ENCODE measurements around the gene PXMP2. TPM values are rescaled to one million over a fixed set of nuclear protein-coding genes. Genes with fewer than 3 reads are reported as not detected.

Gene PXMP2
- total and polyA plus RNA-seq, 2 of the 8 experiments (the other 6 are each of a cell fraction or from before 2014, with no cell fraction given), result 13.8 to 15.1 TPM

GRCh38 chr12:132673288-132674179, 13.9 kb upstream of the PXMP2 start:
- ChIA-PET POLR2A (ENCODE audit: partially characterized antibody) (no interaction called here), CTCF (ENCODE audit: partially characterized antibody) (no interaction called here)
- no peak overlapping the region for H2BK20ac ChIP-seq (ENCODE audit: low read length)
- no peak overlapping the region for H2AFZ ChIP-seq (ENCODE audit: low read length)
- H3K4me3 ChIP-seq (ENCODE audit: extremely low read depth in 1 of 4, insufficient read depth in 2 of 4, low read depth in 3 of 4, low read length in 4 of 4), result no peak overlapping the region
- H3K9me3 ChIP-seq (ENCODE audit: insufficient read depth in 2 of 2, low read depth in 1 of 2, low read length in 1 of 2), result no peaks in the 10 kb centered on the region
- no peak overlapping the region for H3K56ac ChIP-seq (replicated peaks; ENCODE audit: insufficient read length, low read depth, low read length)
- H3K79me2 ChIP-seq (ENCODE audit: control insufficient read depth in 1 of 2, insufficient read depth in 2 of 2, low read length in 2 of 2), result peaks cover 0 to 2% of the 10 kb centered on the region in 2 experiments; a peak in 1 of 4 replicates
- peaks cover 3 to 26% of the 10 kb centered on the region in 2 experiments for H4K20me1 ChIP-seq (replicated peaks in 1 of 2; ENCODE audit: control insufficient read depth in 1 of 2, insufficient read depth in 2 of 2, low read length in 2 of 2)
- H4K91ac ChIP-seq (replicated peaks; ENCODE audit: insufficient read length, low read length), result no peak overlapping the region
- no peak overlapping the region for H3K9ac ChIP-seq (replicated peaks in 1 of 4; ENCODE audit: extremely low read depth in 1 of 4, low read depth in 3 of 4, low read length in 3 of 4)
- no peak overlapping the region for H3K18ac ChIP-seq (ENCODE audit: extremely low read depth, low read length)
- H3K23ac ChIP-seq (ENCODE audit: insufficient read length), result no peak overlapping the region
- H4K5ac ChIP-seq (ENCODE audit: insufficient read length, low read depth, low read length), result no peak overlapping the region
- no peak overlapping the region for H2BK12ac ChIP-seq (ENCODE audit: low read depth, low read length)
- no peak overlapping the region for H3K14ac ChIP-seq (ENCODE audit: insufficient read length)
- no peak overlapping the region for H3K4ac ChIP-seq (replicated peaks; ENCODE audit: insufficient read length, low read depth, low read length)
- peaks cover 49 to 89% (median 67%) of the 10 kb centered on the region in 4 experiments for H3K36me3 ChIP-seq (ENCODE audit: control insufficient read depth in 2 of 4, insufficient read depth in 4 of 4, low read length in 3 of 4)
- H3K4me2 ChIP-seq (ENCODE audit: insufficient read depth in 1 of 2, low read depth in 2 of 2, low read length in 2 of 2), result no peak overlapping the region
- H4K8ac ChIP-seq (ENCODE audit: extremely low read depth, insufficient read depth, low read length), result no peak overlapping the region
- H3K79me1 ChIP-seq (ENCODE audit: low read depth, low read length), result peaks cover 4% of the 10 kb centered on the region; the same call in 1 of the 2 replicates
- no peak overlapping the region for H2BK120ac ChIP-seq (replicated peaks; ENCODE audit: low read depth, low read length)
- WGBS, 2 experiments (ENCODE audit: extremely low coverage in 1 of 2, insufficient coverage in 1 of 2, insufficient read length in 1 of 2, insufficient replicate concordance in 2 of 2, low coverage in 1 of 2, low lambda C conversion rate in 2 of 2, missing lambda C conversion rate in 1 of 2), result 96% methylated on average over 27 of the region's 27 CpGs; no CpG with 5 or more reads in 1 of the 2 experiments
- no peak overlapping the region for H2BK15ac ChIP-seq (ENCODE audit: low read length)
- no peaks in the 10 kb centered on the region for H3K27me3 ChIP-seq (replicated peaks in 1 of 4; ENCODE audit: control insufficient read depth in 3 of 4, extremely low read depth in 1 of 4, insufficient read depth in 3 of 4, low read length in 3 of 4)
- FAIRE-seq (no peak), DNase-seq (ENCODE audit: low read depth in 1 of 2, low spot score in 2 of 2) (no peak)
- no peak overlapping the region for H2BK5ac ChIP-seq (ENCODE audit: low read depth, low read length)
- H3K23me2 ChIP-seq (ENCODE audit: low read depth, low read length), result no peaks in the 10 kb centered on the region; the same call in 1 of the 2 replicates
- no peak overlapping the region for H3K27ac ChIP-seq (ENCODE audit: low read depth, low read length)
- no peak overlapping the region for H2AK5ac ChIP-seq (ENCODE audit: low read depth, low read length)
- H3K4me1 ChIP-seq (replicated peaks in 1 of 4; ENCODE audit: control insufficient read depth in 3 of 4, insufficient read depth in 4 of 4, low read length in 3 of 4), result no peaks in the 10 kb centered on the region; a peak in 2 of 7 replicates
- TF ChIP-seq USF2 (IDR thresholded peaks at IDR 0.05; ENCODE audit: low read length), result no peak
- TF ChIP-seq BCL11A (IDR thresholded peaks at IDR 0.05; ENCODE audit: low read depth in 2 of 2, low read length in 2 of 2), result no peak
- no peak for TF ChIP-seq POLR2AphosphoS5 (IDR thresholded peaks at IDR 0.05; ENCODE audit: low read depth, low read length)
- no peak for TF ChIP-seq RFX5 (IDR thresholded peaks at IDR 0.05; ENCODE audit: borderline replicate concordance, low read depth, low read length)
- no peak for TF ChIP-seq POU5F1 (IDR thresholded peaks at IDR 0.05; ENCODE audit: low read depth, low read length)
- TF ChIP-seq JUND (IDR thresholded peaks at IDR 0.05; ENCODE audit: low read length), result no peak
- TF ChIP-seq KDM4A (IDR thresholded peaks at IDR 0.05; ENCODE audit: low read depth, low read length, severe bottlenecking), result no peak
- no peak for TF ChIP-seq ZNF274 (IDR thresholded peaks at IDR 0.05; ENCODE audit: borderline replicate concordance, extremely low read depth, low read length)
- no peak for TF ChIP-seq ASH2L (IDR thresholded peaks at IDR 0.05; ENCODE audit: low read length)
- no peak for TF ChIP-seq SUZ12 (IDR thresholded peaks at IDR 0.05; ENCODE audit: low read length)
- TF ChIP-seq SAP30 (IDR thresholded peaks at IDR 0.05; ENCODE audit: insufficient read depth, insufficient replicate concordance, low read length), result no peak
